ENCODE data around the gene CHD6. TPM values are rescaled to one million over a fixed set of nuclear protein-coding genes. Genes with fewer than 3 reads are reported as not detected.

Gene CHD6
- total RNA-seq, 1 experiment from 2014 or later, result 98.5 TPM

- CTCF ChIA-PET, result interaction anchor here (0.6 kb wide), 2 partner anchors 17 to 265 kb away, joined by 4 to 6 read pairs; no protein-coding TSS in a partner anchor
- H3K9me3 Mint-ChIP-seq (ENCODE audit: low read depth, unreplicated experiment), result no peaks in the 10 kb centered on the region
- peaks cover 33% of the 10 kb centered on the region for H3K4me1 Mint-ChIP-seq (ENCODE audit: low read depth, unreplicated experiment)
- no peak for DNase-seq
- H3K27ac Mint-ChIP-seq (ENCODE audit: unreplicated experiment), result no peak overlapping the region
- H3K4me3 Mint-ChIP-seq (ENCODE audit: low read depth, unreplicated experiment), result no peak overlapping the region
- no peaks in the 10 kb centered on the region for H3K36me3 Mint-ChIP-seq (ENCODE audit: insufficient read depth, unreplicated experiment)
- no TSS peak for BruUV-seq (replicated peaks)
- TF ChIP-seq CTCF (IDR thresholded peaks at IDR 0.05; ENCODE audit: unreplicated experiment), result no peak
- intact Hi-C loops (cut with micrococcal nuclease; ENCODE audit: unreplicated experiment), result no loop called here
- no peaks in the 10 kb centered on the region for H3K27me3 Mint-ChIP-seq (ENCODE audit: unreplicated experiment)
Observed at GRCh38 chr20:41575412-41575811, 42.8 kb downstream of the CHD6 start.

GRCh38 chr20:41574802-41575389 is 43.3 kb downstream of the CHD6 start:
- no peak for DNase-seq
- Mint-ChIP-seq H3K4me3 (ENCODE audit: low read depth, unreplicated experiment) (no peak overlapping the region), H3K4me1 (ENCODE audit: low read depth, unreplicated experiment) (peaks cover 29% of the 10 kb centered on the region), H3K36me3 (ENCODE audit: insufficient read depth, unreplicated experiment) (no peaks in the 10 kb centered on the region), H3K27me3 (ENCODE audit: unreplicated experiment) (no peaks in the 10 kb centered on the region), H3K27ac (ENCODE audit: unreplicated experiment) (no peak overlapping the region), H3K9me3 (ENCODE audit: low read depth, unreplicated experiment) (no peaks in the 10 kb centered on the region)
- no TSS peak for BruUV-seq (replicated peaks)
- intact Hi-C loops (cut with micrococcal nuclease; ENCODE audit: unreplicated experiment), result no loop called here
- TF ChIP-seq CTCF (IDR thresholded peaks at IDR 0.05; ENCODE audit: unreplicated experiment), result no peak
- CTCF ChIA-PET, result no interaction called here

GRCh38 chr20:41573955-41574354 is 44.2 kb downstream of the CHD6 start:
- DNase-seq, result no peak
- CTCF ChIA-PET, result no interaction called here
- no peak for TF ChIP-seq CTCF (IDR thresholded peaks at IDR 0.05; ENCODE audit: unreplicated experiment)
- no peaks in the 10 kb centered on the region for H3K9me3 Mint-ChIP-seq (ENCODE audit: low read depth, unreplicated experiment)
- no peaks in the 10 kb centered on the region for H3K36me3 Mint-ChIP-seq (ENCODE audit: insufficient read depth, unreplicated experiment)
- H3K4me1 Mint-ChIP-seq (ENCODE audit: low read depth, unreplicated experiment), result peaks cover 27% of the 10 kb centered on the region
- BruUV-seq (replicated peaks), result no TSS peak
- intact Hi-C loops (cut with micrococcal nuclease; ENCODE audit: unreplicated experiment), result no loop called here
- H3K27ac Mint-ChIP-seq (ENCODE audit: unreplicated experiment), result no peak overlapping the region
- no peak overlapping the region for H3K4me3 Mint-ChIP-seq (ENCODE audit: low read depth, unreplicated experiment)
- no peaks in the 10 kb centered on the region for H3K27me3 Mint-ChIP-seq (ENCODE audit: unreplicated experiment)

GRCh38 chr20:41572010-41572572 is 46.1 kb downstream of the CHD6 start:
- intact Hi-C loops (cut with micrococcal nuclease; ENCODE audit: unreplicated experiment), result no loop called here
- no TSS peak for BruUV-seq (replicated peaks)
- Mint-ChIP-seq H3K4me1 (ENCODE audit: low read depth, unreplicated experiment) (peaks cover 16% of the 10 kb centered on the region), H3K27ac (ENCODE audit: unreplicated experiment) (no peak overlapping the region), H3K9me3 (ENCODE audit: low read depth, unreplicated experiment) (no peaks in the 10 kb centered on the region), H3K36me3 (ENCODE audit: insufficient read depth, unreplicated experiment) (no peaks in the 10 kb centered on the region), H3K27me3 (ENCODE audit: unreplicated experiment) (no peaks in the 10 kb centered on the region), H3K4me3 (ENCODE audit: low read depth, unreplicated experiment) (no peak overlapping the region)
- CTCF ChIA-PET, result interaction anchor here (0.6 to 1.8 kb wide), 10 partner anchors 8 to 339 kb away, joined by 3 to 7 read pairs (median 4); partner anchors contain the start of gene CHD6
- TF ChIP-seq CTCF (IDR thresholded peaks at IDR 0.05; ENCODE audit: unreplicated experiment), result peak; percentile 58
- DNase-seq, result peak; percentile 53

Measured in Calu3 (cell line).